Measurements from ENCODE around the gene RXRG.

GRCh38 chr1:165418195-165418594 is 26.7 kb downstream of the RXRG start:
- TF ChIP-seq CTCF (conservative IDR thresholded peaks at IDR 0.05 in 1 of 2, IDR thresholded peaks at IDR 0.05 in 1 of 2; ENCODE audit: low read depth in 1 of 2, low read length in 2 of 2): no peak
- TF ChIP-seq EZH2 (IDR thresholded peaks at IDR 0.05; ENCODE audit: low read length, missing control alignments): no peak

Data from fibroblast of lung (primary cell).